HG02840 (cell line): ENCODE data around the gene VIT.

ENCODE experiments used
- ATAC-seq: cut with Tn5 transposase; IDR thresholded peaks from one replicate; pipeline ENCODE4 v1.9.1; 2021; ENCODE audit warnings: mild to moderate bottlenecking, moderate library complexity, moderate number of reproducible peaks; ENCODE audit not compliant: unreplicated experiment, low FRiP score

The VIT gene

DNA sequence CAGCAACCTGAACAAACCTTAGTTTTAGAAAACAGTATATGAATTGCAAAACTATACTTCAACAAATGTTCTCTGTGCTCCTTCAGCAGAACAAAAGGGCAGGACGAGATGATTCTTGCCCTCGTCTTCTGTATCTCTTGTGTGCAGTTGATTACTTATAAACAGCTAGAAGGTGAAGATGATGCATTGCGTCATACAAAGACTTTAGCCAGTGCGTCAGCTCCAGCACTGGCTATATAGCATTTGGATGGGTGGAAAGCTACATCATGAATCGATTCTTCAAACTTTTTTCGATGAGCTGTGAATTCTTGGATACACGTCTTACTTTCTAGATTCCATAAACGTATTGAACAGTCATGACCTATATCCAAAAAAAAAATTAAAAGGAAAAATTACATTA lies 152.8 kb downstream of the VIT start:
- ATAC-seq, result no peak

DNA sequence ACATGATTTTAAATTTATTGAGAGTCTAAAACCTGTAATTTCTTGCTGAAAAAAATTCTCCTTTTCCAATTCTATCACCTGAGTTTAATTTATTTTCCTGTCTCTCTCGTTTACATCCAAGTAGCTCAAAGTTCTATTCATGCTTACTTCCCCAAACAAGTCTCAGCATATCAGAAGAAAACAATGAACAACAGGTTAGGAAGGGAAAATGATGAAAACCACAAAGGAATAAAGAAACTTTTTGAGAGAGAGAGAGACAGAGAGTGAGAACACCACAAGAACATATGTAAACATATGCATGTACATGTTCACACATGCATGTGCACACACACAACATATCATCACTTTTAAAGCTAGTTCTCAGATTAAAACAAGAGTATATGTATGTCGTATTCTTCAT lies 157.7 kb downstream of the VIT start:
- no peak for ATAC-seq

DNA sequence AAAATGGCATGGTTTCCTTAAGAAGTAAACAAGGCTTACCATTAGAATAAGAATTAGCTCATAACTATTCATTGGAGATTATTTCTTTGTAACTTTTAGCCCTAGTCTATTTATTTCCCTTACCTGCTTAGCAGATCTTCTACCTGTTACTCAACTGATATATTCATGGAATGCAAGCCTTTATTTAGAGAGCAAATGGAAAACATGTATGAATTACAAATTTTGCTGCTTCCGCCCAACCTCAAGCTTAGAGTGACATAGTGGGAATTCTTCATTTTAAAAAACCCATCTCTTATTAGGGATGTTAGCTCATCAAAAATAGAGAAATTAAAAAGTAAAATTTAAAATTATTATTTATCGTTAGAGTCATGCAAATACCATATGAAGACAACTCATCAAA lies 158.9 kb downstream of the VIT start:
- no peak for ATAC-seq

DNA sequence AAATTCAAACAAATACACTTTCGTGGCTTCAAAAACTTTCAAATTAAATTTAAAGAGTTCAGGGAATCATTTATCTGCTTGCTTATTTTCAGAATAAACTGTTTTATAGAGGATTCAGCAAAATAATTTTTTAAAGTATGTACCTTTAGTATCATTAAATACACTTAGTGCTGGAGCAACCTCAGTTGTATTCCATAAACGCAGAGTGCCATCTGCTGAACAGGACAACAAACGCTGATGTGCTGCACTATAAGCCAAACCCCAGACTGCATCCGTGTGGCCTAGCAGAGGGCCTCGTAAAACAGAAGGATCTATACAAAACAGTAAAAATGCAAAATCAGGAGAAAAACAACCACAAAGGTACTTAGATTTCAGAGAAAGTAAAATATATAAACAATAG lies 161.2 kb downstream of the VIT start:
- ATAC-seq, result no peak

DNA sequence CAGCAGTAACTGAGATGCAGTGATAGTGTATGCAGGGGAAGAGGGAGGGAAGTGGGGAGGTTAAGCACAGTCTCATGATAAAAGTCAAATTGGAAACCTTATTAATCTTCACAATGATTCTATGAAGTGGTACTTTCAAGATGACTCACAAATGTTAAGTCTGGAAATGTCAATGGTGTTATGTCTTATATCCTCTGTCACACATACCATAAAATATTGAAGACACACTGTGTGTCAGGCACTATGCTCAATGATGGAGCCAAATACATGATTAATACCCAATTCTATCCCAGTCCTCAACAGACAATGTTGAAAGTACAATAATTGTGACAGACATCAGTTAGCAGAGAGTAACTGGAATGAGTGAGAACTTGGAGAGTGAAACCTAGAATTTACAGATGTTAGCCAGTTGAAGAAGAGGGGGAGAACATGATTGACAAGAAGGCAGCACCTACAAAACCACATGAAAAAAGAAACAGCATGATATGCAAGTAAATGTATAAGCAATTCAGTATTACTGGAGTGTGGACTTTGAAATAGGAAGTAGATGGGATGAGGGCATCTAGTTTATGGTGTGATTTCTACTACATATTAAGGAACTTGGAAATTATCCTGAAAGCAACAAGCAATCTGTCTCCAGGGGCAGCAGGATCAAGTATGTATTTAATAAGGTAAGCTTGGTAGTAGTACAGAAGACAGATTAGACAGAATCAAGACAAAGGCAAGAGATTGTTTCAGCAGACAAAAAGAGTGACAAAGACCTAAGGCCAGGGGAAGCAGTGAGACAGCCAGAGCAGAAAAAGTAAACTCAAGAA lies 162.3 kb downstream of the VIT start:
- ATAC-seq, result no peak

DNA sequence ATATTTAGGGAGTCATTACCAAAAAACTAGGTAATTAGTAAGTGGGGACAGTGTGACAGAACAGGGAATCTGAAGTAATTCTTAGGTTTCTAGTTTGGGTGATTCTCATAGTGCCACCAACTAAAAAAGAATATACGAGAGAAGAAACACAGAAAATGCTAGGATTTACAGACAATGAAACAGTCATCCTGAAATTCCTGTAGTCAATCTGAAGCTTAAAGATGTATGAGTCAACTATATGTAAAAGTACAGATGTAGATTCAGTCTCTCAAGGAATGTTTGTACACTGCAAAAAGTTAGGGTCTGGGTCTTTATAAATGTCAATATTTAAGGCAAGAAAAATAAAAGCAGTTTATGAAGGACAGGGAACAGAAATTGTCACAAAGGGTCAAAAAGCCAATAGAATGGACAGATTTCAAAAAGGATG lies 162.9 kb downstream of the VIT start:
- ATAC-seq, result no peak

DNA sequence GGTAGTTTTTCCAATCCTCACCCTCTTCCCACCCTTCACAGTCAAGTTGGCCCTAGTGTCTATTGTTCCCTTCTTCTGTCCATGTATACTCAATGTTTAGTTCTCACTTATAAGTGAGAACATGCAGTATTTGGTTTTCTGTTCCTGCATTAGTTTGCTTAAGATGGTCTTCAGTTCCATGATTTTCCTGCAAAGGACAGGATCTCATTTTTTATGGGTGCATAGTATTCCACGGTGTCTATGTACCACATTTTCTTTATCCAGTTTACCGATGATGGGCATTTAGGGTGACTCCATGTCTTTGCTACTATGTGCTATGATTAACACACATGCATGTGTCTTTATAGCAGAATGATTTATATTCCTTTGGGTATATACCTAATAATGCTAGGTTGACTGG lies 165.4 kb downstream of the VIT start:
- no peak for ATAC-seq
